ENCODE measurements around the gene ECPAS.
A peak's percentile ranks its signal among the peaks of the same experiment; 100 is the strongest.
"Not testable (repeated sequence)": the region's sequence is repeated elsewhere in the genome, so short reads cannot be mapped to it uniquely, and the experiment has no call there.

Gene ECPAS

GRCh38 chr9:111423389-111423788 lies 60.8 kb downstream of the ECPAS start:
- no peak for DNase-seq (ENCODE audit: low spot score)

- DNase-seq (ENCODE audit: low spot score) = no peak
These were observed 69.8 kb downstream of the ECPAS start for GRCh38 chr9:111414406-111414805.

GRCh38 chr9:111413996-111414395 lies 70.2 kb downstream of the ECPAS start:
- DNase-seq (ENCODE audit: low spot score) = no peak

- DNase-seq (ENCODE audit: low spot score) = peak; percentile 88
These were observed 71.9 kb downstream of the ECPAS start for GRCh38 chr9:111412280-111412679.

- no peak for DNase-seq (ENCODE audit: low spot score)
These were observed 72.9 kb downstream of the ECPAS start for GRCh38 chr9:111411266-111411665.

GRCh38 chr9:111407813-111408212 lies 76.4 kb downstream of the ECPAS start:
- DNase-seq (ENCODE audit: low spot score) = no peak

GRCh38 chr9:111405701-111406100 lies 78.5 kb downstream of the ECPAS start:
- DNase-seq (ENCODE audit: low spot score) = no peak

- not testable (repeated sequence) for DNase-seq (ENCODE audit: low spot score)
These were observed 82.7 kb downstream of the ECPAS start for GRCh38 chr9:111401486-111401885.

- DNase-seq (ENCODE audit: low spot score) = no peak
These were observed 83.7 kb downstream of the ECPAS start for GRCh38 chr9:111400564-111400898.

GRCh38 chr9:111399772-111400563 lies 84.2 kb downstream of the ECPAS start:
- no peak for DNase-seq (ENCODE audit: low spot score)

GRCh38 chr9:111399211-111399739 lies 84.9 kb downstream of the ECPAS start:
- DNase-seq (ENCODE audit: low spot score) = no peak

GRCh38 chr9:111393971-111394370 lies 90.2 kb downstream of the ECPAS start:
- DNase-seq (ENCODE audit: low spot score) = no peak

- no peak for DNase-seq (ENCODE audit: low spot score)
These were observed 94.8 kb downstream of the ECPAS start for GRCh38 chr9:111389406-111389805.

- DNase-seq (ENCODE audit: low spot score) = no peak
These were observed 97.8 kb downstream of the ECPAS start for GRCh38 chr9:111386386-111386785.

- DNase-seq (ENCODE audit: low spot score) = no peak
These were observed 103.2 kb downstream of the ECPAS start for GRCh38 chr9:111381006-111381405.

- no peak for DNase-seq (ENCODE audit: low spot score)
These were observed 108.2 kb downstream of the ECPAS start for GRCh38 chr9:111375817-111376564.

- DNase-seq (ENCODE audit: low spot score) = no peak
These were observed 109.1 kb downstream of the ECPAS start for GRCh38 chr9:111375062-111375461.

GRCh38 chr9:111372297-111372696 lies 111.9 kb downstream of the ECPAS start:
- no peak for DNase-seq (ENCODE audit: low spot score)

- DNase-seq (ENCODE audit: low spot score) = no peak
These were observed 117.2 kb downstream of the ECPAS start for GRCh38 chr9:111366978-111367377.

GRCh38 chr9:111362526-111362925 lies 121.7 kb downstream of the ECPAS start:
- no peak for DNase-seq (ENCODE audit: low spot score)

GRCh38 chr9:111360881-111361280 lies 123.3 kb downstream of the ECPAS start:
- no peak for DNase-seq (ENCODE audit: low spot score)

- DNase-seq (ENCODE audit: low spot score) = no peak
These were observed 127.5 kb downstream of the ECPAS start for GRCh38 chr9:111356481-111357244.

- no peak for DNase-seq (ENCODE audit: low spot score)
These were observed 131.6 kb downstream of the ECPAS start for GRCh38 chr9:111352545-111352944.
